GM19372 (cell line): ENCODE measurements around the gene CASQ1.

Source experiments
- ATAC-seq: cut with Tn5 transposase; IDR thresholded peaks from one replicate; pipeline ENCODE4 v1.9.1; 2021; ENCODE audit warnings: mild to moderate bottlenecking, low read depth, moderate library complexity; ENCODE audit not compliant: unreplicated experiment

Gene CASQ1

DNA sequence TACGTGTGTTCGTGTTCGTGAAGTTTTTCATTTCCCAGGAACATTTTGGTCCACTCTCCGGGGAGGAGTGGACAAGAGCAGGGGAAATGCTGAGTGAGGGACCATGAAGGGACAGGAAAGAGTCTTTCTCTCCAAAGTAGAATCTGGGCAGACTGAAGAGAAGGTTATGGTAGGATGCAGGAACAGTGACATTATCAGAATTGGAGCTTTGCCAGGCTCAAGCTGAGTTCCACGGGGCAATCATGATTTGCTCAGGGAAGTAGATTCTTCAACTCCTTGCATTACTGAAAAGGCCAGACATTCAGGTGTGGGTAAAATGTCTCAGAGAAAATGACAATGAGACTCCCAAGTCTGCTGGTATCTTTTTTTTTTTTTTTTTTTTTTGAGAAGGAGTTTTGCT lies 22.4 kb upstream of the CASQ1 start:
- no peak for ATAC-seq

DNA sequence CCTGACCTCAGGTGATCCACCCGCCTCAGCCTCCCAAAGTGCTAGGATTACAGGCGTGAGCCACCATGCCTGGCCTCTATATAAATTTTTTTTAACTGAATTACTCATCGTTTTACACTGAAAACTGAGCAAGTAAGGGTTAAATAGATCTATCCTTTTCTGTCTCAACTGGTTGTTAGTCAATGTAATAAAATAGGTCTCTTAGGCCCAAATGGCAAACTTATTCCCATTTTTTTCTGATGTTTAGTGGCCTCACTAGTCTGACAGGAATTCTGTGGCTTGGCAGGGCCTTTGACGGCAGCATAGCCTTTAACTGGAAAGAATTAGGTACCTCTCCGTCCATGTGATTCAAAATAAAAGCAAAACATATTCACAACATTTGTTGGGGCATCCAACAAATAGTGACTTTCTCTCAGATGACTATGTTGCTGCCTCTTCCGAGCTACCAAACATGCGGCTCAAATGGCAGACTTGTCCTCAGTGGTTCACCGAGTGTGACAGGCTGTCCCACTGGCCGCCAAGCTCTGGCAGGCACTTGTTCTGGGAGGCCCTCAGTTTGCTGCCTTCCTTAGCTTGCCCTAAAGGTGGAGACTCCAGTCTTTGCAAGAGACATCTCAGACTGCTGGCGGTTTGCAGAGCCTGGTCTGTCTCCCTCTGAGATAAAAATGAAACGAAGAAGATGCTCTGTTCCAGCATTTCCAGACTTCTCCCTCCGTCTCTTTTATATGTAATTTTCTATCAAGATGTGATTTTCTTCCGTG lies 21.6 kb upstream of the CASQ1 start:
- no peak for ATAC-seq

DNA sequence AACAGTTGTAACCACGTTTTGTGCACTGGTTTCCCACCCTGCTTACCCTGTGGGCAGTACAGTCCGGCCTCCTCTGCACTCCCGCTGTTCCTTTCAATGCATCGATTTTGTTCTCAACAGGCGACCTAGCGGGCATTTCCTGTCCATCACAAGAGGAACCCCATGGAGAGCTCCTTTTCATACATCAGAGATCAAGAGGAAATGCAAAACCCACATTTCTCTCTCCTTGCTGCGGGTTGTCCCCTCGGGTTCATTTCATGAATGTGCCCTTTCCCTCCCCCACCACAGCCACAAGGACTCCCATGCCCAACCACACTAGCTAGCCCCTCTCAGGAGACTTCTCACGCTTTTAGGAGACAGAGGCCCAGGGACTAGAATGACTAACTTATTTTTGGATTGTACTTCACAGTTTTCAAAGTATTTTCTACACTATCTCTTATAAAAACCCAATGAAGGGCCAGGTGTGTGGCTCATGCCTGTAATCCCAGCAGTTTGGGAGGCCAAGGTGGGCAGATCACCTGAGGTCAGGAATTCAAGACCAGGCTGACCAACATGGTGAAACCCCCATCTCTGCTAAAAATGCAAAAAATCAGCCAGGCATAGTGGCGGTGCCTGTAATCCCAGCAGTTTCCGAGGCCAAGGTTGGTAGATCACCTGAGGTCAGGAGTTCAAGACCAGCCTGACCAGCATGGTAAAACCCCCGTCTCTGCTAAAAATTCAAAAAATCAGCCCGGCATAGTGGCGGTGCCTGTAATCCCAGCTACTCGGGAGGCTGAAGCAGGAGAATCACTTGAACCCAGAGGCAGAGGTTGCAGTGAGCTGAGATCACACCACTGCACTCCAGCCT lies 20.6 kb upstream of the CASQ1 start:
- ATAC-seq: no peak

DNA sequence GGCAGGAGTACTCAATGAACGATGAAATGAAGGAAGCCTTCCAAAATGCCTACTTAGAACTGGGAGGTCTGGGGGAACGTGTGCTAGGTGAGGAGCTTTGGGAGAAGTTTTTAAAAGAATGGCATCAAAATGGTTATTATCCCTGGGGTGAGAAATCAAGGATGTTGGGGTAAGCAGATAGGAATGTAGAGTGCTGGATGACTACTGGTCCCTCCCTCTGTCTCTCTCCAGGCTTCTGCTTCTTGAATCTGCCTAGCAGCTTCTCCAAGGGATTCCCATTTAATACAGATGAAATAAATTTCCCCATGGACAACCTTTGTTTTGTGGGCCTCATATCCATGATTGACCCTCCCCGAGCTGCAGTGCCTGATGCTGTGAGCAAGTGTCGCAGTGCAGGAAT lies 19.0 kb upstream of the CASQ1 start:
- ATAC-seq: no peak

DNA sequence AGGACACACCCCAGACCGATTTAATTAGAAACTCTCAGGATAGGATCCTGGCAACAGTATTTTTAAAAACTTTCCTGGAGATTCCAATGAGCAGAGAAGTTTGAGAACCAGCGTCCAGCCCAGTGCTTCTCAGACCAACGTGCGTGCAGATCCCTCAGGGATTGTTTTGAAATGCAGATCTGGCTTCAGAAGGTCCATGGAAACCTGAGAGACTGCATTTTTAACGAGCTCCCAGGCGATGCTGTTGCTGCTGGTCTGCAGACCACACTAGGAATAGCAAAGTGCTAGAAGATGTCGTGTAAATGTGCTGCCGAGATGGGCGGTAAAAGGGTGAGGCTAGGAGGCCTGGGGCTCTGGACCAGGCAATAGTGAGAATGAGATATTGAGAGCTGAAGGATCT lies 18.4 kb upstream of the CASQ1 start:
- ATAC-seq: no peak

DNA sequence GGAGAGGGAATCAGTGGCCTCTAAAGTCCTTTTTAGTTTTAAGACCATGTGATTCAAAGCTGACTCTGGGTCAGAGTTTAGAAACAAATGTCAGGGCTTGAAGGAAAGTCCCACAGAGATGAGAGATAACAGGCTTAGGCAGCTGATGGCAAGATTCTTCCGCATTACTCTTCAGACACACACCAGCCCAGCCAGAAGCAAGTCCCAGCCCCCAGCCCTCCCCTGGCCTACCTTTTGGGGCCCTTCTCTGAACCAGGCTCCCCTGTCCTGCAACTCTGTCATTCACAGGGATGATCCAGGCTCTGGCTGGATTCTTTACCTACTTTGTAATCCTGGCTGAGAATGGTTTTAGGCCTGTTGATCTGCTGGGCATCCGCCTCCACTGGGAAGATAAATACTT lies 13.1 kb upstream of the CASQ1 start:
- no peak for ATAC-seq

DNA sequence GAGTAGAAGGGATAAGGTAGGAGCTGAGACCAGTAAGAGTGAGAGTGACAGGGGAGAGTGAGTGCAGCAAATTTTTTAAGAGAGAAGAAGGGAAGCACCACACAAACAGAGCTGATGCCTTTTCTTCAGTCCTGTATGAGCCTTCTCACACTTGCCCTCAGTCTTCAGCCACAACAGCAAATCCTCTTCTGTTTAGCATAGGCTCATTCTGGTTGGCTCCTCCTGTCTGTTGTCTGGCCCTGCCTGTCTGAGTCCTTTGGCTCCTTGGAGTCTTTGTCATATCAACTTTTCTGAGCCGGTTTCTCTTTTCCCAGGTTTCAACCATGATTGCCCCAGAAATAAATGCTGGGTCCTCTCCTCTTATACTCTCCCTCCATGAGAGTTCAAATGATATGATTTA lies 12.7 kb upstream of the CASQ1 start:
- no peak for ATAC-seq

DNA sequence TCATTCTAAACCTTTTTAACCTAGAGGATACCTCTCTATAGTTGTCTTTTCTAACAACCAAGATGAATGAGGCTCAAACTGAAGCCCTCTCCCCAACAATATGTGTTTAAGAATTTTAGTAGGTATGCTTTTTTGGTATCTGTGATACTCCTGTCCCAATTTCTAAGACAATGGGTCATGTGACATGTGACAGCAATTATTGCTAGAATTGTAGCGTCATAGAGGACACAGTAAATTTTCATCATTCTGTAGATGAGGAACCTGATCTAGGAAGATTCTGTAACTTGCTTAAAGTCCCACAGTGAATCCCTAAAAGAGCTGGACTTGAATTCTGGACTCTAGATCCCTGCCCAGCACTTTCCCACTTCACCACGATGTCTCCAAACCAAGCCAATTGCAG lies 11.6 kb upstream of the CASQ1 start:
- ATAC-seq: no peak

DNA sequence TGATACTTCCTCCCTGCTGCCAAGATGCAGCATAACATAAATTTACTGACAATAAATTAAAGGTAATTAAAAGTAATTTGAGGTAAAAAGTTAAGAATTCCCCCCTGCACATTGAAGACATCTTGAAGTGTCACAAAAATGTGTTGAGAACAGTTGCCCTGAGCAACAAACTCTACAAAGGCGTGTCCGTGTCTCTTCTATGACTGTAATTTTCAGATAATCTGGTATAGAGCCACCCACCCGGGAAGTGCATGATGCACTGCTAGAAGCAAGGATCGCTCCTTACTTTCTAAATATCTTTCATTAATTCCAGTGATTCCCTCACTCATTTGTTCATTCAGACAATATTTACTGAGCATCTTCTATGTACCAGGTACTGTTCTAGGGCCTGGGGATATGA lies 11.0 kb upstream of the CASQ1 start:
- ATAC-seq: no peak

DNA sequence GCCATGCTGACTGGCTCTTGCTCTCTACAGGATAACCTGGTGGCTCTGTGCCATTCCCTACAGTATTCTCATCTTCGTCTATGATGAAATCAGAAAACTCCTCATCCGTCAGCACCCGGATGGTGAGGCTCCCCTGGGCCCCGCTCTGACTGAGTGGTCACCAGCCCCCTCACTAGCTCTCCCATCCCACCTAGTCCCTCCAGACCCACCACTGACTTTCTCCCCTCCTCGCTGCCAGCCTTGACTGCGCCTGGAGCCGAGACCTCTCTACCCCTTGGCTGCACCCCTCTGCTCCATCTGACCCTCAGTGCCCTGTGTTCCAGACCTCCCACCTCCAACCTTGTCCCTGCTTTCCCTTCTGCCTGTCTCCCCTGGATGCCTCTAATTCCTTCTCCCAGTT lies 4.1 kb upstream of the CASQ1 start:
- ATAC-seq: no peak

DNA sequence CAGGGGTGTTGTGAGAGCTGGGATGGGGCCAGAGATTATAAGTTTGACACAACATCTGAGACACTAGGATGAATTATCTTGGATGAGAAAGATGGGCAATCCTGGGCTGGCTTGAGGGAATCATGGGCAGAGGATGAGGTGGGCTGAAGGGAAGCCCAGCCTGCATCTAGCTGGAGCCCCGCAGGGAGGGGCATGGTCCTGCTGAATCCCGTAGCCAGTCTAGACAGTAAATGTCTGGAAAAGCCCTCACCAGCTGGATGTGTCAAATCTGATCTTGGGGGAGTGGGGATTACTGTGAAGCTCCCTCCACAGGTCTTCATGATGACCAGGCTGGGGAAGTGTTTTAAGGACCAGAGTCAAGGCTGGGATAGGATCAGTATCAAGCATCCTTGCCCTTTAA lies 3.6 kb upstream of the CASQ1 start:
- no peak for ATAC-seq

DNA sequence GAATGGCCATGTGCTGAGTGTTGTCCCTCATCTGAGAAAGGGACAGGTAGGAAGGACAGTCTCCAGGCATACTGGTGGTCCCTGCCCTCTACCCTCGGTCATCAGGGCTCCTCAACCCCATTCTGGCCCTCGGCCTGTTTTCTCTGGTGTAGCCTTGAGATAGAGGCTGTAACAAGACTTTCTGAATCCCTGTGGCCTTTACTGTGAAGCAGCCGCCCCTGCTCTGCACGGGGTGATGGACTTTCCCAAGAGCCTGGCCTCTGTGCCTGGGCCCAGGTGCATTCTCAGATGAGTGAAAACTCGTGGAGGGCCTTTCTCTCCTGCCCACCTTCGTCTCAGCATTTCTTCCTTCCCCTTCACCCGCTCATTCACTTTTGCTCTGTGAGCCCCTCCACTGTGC lies 3.0 kb upstream of the CASQ1 start:
- ATAC-seq: no peak

DNA sequence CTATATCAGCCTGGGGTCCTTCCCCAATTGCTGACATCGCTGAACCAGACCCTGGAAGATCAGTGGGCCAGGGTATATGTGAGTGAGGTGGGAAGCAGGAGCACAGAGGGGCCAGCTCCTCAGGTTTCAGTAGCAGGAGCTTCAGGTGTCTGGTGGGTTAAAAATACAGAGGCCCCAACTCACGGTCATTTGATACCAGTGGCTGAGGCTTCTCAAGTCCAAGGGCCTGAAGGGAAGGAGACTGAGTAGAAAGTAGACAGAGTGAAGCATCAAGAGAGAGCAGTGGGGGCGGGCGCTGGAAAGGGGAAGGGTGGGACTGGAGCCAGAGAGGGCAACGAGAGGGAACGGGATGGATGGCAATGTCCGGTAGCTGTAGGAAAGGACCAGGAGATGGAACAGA lies 2.0 kb upstream of the CASQ1 start:
- ATAC-seq: no peak

DNA sequence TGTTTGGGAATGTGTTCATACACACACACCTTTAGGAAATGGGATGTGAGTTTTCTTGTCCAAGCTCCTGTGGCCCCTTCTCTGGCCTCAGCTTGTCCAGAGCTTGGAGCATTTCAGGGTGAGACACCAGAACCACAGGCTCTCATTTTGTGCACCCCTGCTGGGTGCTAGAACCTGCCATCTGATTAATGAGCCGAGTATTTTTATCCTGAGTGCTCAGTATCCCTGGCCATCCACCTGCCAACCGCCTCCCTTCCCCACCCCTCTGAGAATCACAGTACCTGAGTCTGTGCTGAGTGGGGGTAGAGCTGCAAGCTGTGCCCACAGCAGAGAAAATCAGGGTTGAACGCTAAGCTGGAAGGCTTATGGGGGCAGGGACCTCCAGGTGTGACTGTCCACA lies 1.4 kb downstream of the CASQ1 start:
- ATAC-seq: no peak

DNA sequence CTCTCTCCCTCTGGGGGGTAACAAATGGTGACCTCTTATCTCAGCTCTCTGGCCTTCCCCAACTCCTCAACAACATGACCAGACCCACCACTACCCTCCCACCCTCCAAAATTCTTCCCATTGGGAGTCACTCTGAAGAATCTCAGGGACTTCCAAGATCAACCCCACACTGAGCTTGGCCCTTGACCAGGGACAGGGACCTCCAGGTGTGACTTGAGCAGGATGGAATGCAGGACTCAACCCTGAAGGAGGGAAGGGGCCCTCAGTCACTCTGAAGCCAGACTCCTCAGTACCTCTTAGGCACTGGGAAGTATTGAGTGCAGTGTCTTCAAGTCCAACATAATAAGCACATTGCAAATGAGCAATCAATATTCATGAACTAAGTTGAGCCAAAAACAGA lies 1.9 kb downstream of the CASQ1 start:
- ATAC-seq: no peak

DNA sequence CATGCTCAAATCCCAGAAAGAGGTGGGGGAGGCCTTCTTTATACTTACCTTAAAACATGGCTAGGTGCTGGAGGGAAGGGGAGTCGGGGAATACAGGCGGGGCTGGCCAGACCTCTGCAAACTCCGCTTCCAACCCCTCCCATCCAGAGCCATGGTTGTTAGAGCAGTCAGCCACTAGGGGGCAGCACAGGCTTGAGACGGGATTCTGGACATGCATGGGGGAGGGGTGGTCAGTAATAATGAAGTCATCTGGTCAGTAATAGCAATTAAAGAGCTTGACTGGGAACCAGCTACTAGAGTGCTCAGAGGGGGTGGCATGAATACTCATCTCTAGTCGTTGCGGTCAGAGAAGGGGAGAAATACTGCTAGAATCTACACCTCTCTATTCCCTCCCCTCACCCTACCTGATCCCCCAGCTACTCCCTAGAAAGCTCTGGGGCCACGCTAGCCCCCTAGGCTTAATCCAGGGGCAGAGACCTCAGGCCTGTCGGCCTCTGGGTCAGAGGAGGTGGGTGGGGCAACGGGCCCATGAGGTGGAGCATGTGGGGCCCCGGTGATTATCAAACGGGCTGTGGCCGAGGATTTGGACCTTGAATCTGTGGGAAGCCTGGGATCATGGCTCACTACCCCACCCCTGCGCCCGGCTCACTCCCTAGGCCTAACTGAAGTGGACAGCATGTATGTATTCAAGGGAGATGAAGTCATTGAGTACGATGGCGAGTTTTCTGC lies 2.9 kb downstream of the CASQ1 start:
- no peak for ATAC-seq

DNA sequence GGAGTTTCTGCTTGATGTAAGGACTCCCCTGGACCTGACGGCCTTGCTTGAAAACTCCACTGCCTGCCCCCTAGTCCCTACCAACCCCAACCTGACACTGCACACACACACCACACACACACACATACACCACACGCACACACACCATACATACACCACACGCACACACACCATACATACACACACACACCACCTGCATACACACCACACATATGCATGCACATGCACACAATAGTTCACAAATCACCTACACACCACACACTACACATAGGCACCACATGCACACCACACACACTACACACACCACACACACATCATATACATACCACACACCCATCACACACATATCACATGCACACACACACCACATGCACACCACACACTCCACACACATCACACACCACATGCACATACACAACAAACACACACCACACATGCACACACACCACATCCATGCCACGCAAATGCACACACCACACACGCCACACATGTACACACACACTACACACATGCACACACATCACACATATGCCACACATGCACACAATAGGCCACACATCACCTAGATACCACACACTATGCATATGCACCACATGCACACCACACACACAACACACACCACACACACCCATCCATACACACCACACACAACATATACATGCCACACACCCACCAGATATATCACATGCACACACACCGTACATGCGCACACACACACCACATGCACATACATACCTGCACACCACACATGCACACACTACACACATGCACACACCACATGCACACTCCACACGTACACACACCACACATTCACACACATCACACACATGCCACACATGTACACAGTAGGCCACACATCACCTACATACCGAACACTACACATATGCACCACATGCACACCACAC lies 3.7 kb downstream of the CASQ1 start:
- no peak for ATAC-seq

DNA sequence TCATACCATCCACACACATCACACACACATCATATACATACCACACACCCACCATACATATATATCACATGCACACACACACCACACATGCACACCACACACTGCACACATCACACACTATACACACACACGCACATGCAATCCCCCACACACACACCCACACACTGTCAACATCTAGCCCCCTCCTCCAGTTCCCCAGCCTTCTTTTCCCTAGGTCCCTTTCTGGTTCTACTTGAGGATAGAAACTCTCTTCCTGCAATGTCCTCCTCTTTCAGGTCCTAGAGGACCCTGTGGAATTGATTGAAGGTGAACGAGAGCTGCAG lies 4.3 kb downstream of the CASQ1 start:
- no peak for ATAC-seq

DNA sequence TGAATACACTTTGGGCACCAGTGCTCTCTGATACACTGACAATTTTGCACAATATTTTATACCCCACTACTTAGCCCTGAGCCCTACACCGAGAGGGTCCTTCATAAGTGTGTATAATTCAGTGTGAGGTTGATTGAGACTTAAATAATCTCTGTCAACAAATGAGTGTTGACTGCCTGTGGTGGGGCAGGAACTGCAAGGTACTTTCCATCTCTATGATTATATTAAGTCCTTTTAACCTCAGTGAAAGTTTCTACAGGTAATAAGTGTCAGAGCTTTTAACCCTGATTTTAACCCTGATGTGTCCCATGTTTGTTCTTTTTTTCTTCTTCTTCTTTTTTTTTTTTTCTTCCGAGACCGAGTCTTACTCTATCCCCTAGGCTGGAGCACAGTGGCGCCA lies 5.8 kb downstream of the CASQ1 start:
- ATAC-seq: no peak

DNA sequence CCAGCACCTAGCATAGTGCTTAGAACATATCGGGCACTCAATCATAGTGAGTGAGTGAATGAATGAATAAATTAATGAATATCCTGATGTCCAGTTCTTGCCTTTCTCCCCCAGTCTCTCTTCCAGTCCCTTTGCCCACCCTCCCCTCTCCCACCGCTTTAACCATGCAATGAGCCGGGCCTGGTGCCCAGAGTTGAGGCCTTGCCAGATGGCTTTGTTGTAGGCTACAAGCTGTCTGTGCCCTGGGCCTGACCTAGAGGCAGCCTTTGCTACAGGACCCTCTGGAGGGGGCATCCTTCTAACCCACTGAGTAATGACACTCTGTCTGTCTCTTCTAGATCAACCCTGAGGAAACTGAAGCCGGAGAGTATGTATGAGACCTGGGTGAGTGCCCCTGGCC lies 6.9 kb downstream of the CASQ1 start:
- ATAC-seq: no peak

DNA sequence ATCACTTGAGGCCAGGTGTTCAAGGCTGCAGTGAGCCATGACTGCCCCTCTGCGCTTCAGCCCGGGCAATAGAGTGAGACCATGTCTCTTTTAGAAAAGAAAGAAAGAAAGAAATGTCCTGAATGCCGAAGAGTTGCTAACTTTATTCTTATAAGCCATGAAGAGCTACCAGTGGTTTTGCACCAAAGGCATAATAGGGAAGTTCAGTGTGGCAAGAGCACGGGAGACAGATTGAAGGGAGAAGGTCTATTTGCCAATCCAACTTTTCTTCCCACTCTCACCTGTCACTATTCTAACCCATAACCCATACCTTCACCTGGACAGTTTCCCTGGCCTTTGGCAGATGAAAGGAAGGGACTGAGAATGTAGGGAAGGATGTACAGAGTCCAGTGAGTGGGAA lies 10.4 kb downstream of the CASQ1 start:
- no peak for ATAC-seq
